Endodermal cell (in vitro differentiated cells): ENCODE results near the gene ZACN. TPM values are rescaled to one million over a fixed set of nuclear protein-coding genes. Genes with fewer than 3 reads are reported as not detected.

ENCODE experiments used
- DNase-seq: peaks from one replicate; pipeline ENCODE4 v3.0.0-alpha.2; 2017
- H3K27ac ChIP-seq: 2 replicates; pipeline ENCODE4 v1.5.1; 2013; ENCODE audit warnings: mild to moderate bottlenecking, low read depth, low read length, moderate library complexity
- H3K27me3 ChIP-seq: 2 replicates; pipeline ENCODE4 v1.6.1; 2013; ENCODE audit warnings: mild to moderate bottlenecking, low read length, moderate library complexity; ENCODE audit not compliant: insufficient read depth, control insufficient read depth, poor library complexity, severe bottlenecking
- H3K36me3 ChIP-seq: 2 replicates; pipeline ENCODE4 v1.7.0; 2013; ENCODE audit warnings: mild to moderate bottlenecking, low read length, moderate library complexity; ENCODE audit not compliant: control insufficient read depth, insufficient read depth
- H3K4me1 ChIP-seq: one replicate; pipeline ENCODE4 v1.7.0; 2013; ENCODE audit warnings: low read length; ENCODE audit not compliant: control insufficient read depth, insufficient read depth
- H3K4me3 ChIP-seq: 2 replicates; pipeline ENCODE4 v1.5.1; 2013; ENCODE audit warnings: mild to moderate bottlenecking, low read length, moderate library complexity
- H3K9ac ChIP-seq: 2 replicates; pipeline ENCODE4 v1.6.1; 2013; ENCODE audit warnings: mild to moderate bottlenecking, low read length, moderate library complexity; ENCODE audit not compliant: poor library complexity, severe bottlenecking; ENCODE audit errors: extremely low read depth
- H3K9me3 ChIP-seq: 2 replicates; pipeline ENCODE4 v1.6.1; 2013; ENCODE audit warnings: mild to moderate bottlenecking, low read length, moderate library complexity; ENCODE audit not compliant: control insufficient read depth
- H3K27ac Mint-ChIP-seq: 2 replicates; pipeline ENCODE4 v1.8.0; 2020; ENCODE audit warnings: mixed read lengths
- H3K27me3 Mint-ChIP-seq: 2 replicates; pipeline ENCODE4 v1.8.0; 2021; ENCODE audit warnings: mild to moderate bottlenecking, mixed read lengths; ENCODE audit not compliant: insufficient read depth
- H3K36me3 Mint-ChIP-seq: 2 replicates; pipeline ENCODE4 v1.8.0; 2020; ENCODE audit warnings: low read depth, mixed read lengths
- H3K4me1 Mint-ChIP-seq: 2 replicates; pipeline ENCODE4 v1.8.0; 2020; ENCODE audit warnings: mixed read lengths
- H3K4me3 Mint-ChIP-seq: 2 replicates; pipeline ENCODE4 v1.8.0; 2020; ENCODE audit warnings: mild to moderate bottlenecking, moderate library complexity, mixed read lengths
- H3K9me3 Mint-ChIP-seq: 2 replicates; pipeline ENCODE4 v1.8.0; 2020; ENCODE audit warnings: mild to moderate bottlenecking, mixed read lengths
- WGBS, 2 experiments: methylation state at CpG; one replicate each; pipeline versions ENCODE4 v1.1.5 to v1.1.7; 2013; ENCODE audit warnings: missing lambda C conversion rate in 2 of 2, mixed read lengths in 1 of 2; ENCODE audit not compliant: insufficient coverage in 1 of 2, insufficient read length in 1 of 2; 5-methylcytosine and 5-hydroxymethylcytosine counted together
- total RNA-seq, 2 donors: library from RNA; stranded (reverse); fragmentation: NEBNext Ultra II Directional in 1 of 2; extraction: Animal tissue kit (Norgen Biotek cat#: 25700) in 1 of 2; gene quantifications; 2 replicates in 1 of 2; 3 replicates in 1 of 2; pipeline ENCODE4 v1.2.1, GENCODE V29; 2021
- TF ChIP-seq, protein P1 (sequence below): fragments of 200-600 bp; sonication (generic); conservative IDR thresholded peaks from 2 replicates; pipeline ENCODE4 v1.5.0; 2021; ENCODE audit warnings: antibody characterized with exemption, mild to moderate bottlenecking

ZACN gene
- total RNA-seq, 2 donors from 2014 or later = 0.09 TPM; not detected in 1

DNA sequence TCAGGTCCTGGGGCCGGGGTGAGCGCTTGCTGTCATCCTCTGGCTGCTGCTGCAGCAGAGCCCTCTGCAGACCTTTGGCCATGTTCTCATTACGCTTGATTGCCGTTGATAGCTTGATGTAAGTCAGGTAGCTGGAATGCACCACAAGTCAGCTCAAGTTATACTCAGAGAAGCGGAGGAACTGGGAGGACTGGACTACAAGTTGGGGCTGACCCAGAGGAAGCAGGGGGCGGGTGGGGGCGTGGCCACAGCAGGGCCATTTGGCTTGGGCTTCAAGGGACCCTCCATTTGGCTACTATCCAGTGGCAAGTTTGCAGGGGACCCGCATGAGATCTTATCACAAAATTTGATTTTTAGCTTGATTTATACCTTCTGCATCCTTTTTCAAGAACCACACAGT, 32.9 kb upstream of the ZACN start:
- Histone ChIP-seq H3K4me1 (no peaks in the 10 kb centered on the region), H3K27me3 (no peaks in the 10 kb centered on the region), H3K9me3 (no peaks in the 10 kb centered on the region), H3K36me3 (peaks cover 96% of the 10 kb centered on the region), H3K9ac (no peak overlapping the region), H3K4me3 (no peak overlapping the region), H3K27ac (no peak overlapping the region)
- 96 to 100% methylated on average over 6 to 8 of the region's 8 CpGs for WGBS, 2 experiments
- TF ChIP-seq, protein P1, sequence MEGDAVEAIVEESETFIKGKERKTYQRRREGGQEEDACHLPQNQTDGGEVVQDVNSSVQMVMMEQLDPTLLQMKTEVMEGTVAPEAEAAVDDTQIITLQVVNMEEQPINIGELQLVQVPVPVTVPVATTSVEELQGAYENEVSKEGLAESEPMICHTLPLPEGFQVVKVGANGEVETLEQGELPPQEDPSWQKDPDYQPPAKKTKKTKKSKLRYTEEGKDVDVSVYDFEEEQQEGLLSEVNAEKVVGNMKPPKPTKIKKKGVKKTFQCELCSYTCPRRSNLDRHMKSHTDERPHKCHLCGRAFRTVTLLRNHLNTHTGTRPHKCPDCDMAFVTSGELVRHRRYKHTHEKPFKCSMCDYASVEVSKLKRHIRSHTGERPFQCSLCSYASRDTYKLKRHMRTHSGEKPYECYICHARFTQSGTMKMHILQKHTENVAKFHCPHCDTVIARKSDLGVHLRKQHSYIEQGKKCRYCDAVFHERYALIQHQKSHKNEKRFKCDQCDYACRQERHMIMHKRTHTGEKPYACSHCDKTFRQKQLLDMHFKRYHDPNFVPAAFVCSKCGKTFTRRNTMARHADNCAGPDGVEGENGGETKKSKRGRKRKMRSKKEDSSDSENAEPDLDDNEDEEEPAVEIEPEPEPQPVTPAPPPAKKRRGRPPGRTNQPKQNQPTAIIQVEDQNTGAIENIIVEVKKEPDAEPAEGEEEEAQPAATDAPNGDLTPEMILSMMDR = no peak
- Mint-ChIP-seq H3K27ac (no peak overlapping the region), H3K9me3 (no peaks in the 10 kb centered on the region), H3K27me3 (no peaks in the 10 kb centered on the region), H3K4me1 (no peaks in the 10 kb centered on the region), H3K36me3 (peaks cover 87% of the 10 kb centered on the region), H3K4me3 (no peak overlapping the region)
- DNase-seq = no peak

DNA sequence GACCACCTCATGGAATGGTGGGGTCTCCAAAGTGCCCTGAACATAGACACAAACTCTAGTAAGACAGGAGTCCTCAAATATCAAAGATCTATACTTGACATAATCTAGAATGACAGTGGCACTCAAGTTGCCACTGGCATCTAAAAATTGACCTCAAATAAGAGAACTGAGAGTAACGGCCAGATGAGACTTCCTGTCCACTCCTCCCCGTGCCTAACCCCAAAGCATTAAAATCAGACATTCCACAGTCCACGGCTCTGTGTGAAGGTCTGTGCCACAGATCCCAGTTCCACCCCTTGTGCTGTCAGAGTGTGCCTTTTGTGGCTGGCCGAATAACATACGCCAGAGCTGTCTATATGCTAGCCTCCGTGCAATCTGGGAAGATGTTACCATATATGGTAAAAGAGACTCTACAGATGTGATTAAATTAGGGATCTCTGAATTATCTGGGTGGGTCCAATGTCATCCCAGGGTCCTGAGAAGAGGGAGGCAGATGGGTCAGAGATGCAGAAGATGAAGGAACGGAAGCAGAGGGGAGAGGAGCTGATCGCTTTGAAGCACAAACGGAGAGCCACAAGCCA, 30.9 kb upstream of the ZACN start:
- Histone ChIP-seq H3K4me1 (no peaks in the 10 kb centered on the region), H3K27me3 (no peaks in the 10 kb centered on the region), H3K9ac (no peak overlapping the region), H3K36me3 (peaks cover 87% of the 10 kb centered on the region), H3K9me3 (no peaks in the 10 kb centered on the region), H3K27ac (no peak overlapping the region), H3K4me3 (no peak overlapping the region)
- no peak overlapping the region for H3K4me3 Mint-ChIP-seq
- no peaks in the 10 kb centered on the region for H3K4me1 Mint-ChIP-seq
- no peaks in the 10 kb centered on the region for H3K9me3 Mint-ChIP-seq
- peak overlapping the region; percentile 37 for H3K27ac Mint-ChIP-seq
- WGBS, 2 experiments = 96 to 98% methylated on average over 8 to 9 of the region's 9 CpGs
- H3K27me3 Mint-ChIP-seq = no peaks in the 10 kb centered on the region
- DNase-seq = no peak
- TF ChIP-seq, protein P1 = no peak
- H3K36me3 Mint-ChIP-seq = peaks cover 78% of the 10 kb centered on the region

DNA sequence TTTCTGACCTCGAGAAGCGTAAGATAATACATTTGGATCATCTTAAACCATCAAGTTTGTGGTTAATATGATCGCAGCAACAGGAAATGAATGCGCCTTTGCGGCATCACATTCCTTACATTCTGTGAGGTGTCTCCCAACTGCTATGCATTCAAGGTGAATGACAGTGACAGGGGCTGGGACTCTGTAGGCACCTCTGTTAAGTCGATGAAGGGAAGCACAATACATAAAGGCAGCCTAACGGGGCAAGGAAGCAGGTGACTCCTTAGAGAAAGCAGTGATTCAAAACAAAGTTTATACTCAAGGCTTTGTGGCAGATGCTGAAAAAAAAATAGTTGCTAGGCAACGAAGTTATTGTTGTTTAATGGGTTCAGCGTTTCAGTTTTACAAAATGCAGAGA, 30.3 kb upstream of the ZACN start:
- Histone ChIP-seq H3K9me3 (no peaks in the 10 kb centered on the region), H3K4me3 (no peak overlapping the region), H3K36me3 (peaks cover 87% of the 10 kb centered on the region), H3K27me3 (no peaks in the 10 kb centered on the region), H3K9ac (no peak overlapping the region), H3K27ac (no peak overlapping the region), H3K4me1 (no peaks in the 10 kb centered on the region)
- 90 to 95% methylated on average over 7 to 9 of the region's 9 CpGs for WGBS, 2 experiments
- TF ChIP-seq, protein P1 = no peak
- no peaks in the 10 kb centered on the region for H3K4me1 Mint-ChIP-seq
- no peak overlapping the region for H3K4me3 Mint-ChIP-seq
- H3K27ac Mint-ChIP-seq = peak overlapping the region; percentile 37
- H3K27me3 Mint-ChIP-seq = no peaks in the 10 kb centered on the region
- peaks cover 77% of the 10 kb centered on the region for H3K36me3 Mint-ChIP-seq
- H3K9me3 Mint-ChIP-seq = no peaks in the 10 kb centered on the region
- DNase-seq = no peak
